HepG2 (cell line): ENCODE measurements around the gene ASPRV1. TPM values are rescaled to one million over a fixed set of nuclear protein-coding genes. Genes with fewer than 3 reads are reported as not detected.

Experiments used
- ATAC-seq: fragments of 200-7000 bp; cut with Tn5 transposase; 3 replicates; pipeline ENCODE4 v1.9.1; 2020; ENCODE audit warnings: mild to moderate bottlenecking, moderate library complexity
- BruUV-seq: library from RNA; stranded (reverse); fragments of 400-500 nt; replicated peaks from 2 replicates; lab custom pipeline; 2021; lab: Mats Ljungman, UMichigan
- CTCF ChIA-PET: fragments of 300-600 bp; formaldehyde crosslinking; extraction: SDS; loops from one replicate; lab custom pipeline; 2021; ENCODE audit warnings: low total read pairs, inconsistent platforms, low intra/inter-chr PET ratio; lab: Yijun Ruan, JAX
- POLR2A ChIA-PET: fragments of 350-600 bp; sonication (Branson Sonifier 250); formaldehyde crosslinking; loops from one replicate; lab custom pipeline; 2020; ENCODE audit warnings: antibody characterized with exemption, inconsistent platforms; lab: Yijun Ruan, JAX
- DNase-seq: peaks from one replicate; pipeline ENCODE4 v3.0.0-alpha.2; 2015; ENCODE audit warnings: low spot score
- FAIRE-seq: peaks from 3 replicates; lab custom pipeline; 2011; peaks lifted over from hg19 to GRCh38; lab: Jason Lieb, UNC
- H2AFZ ChIP-seq: one replicate; pipeline ENCODE4 v1.6.1; 2011; ENCODE audit warnings: low read length, inconsistent platforms
- H3K27ac ChIP-seq: fragments of 300-600 bp; 3 replicates; pipeline ENCODE4 v1.8.0; 2011; ENCODE audit warnings: mixed run types, mild to moderate bottlenecking, mixed read lengths, low read length, inconsistent platforms; ENCODE audit not compliant: insufficient read depth; ENCODE audit errors: extremely low read length
- H3K27me3 ChIP-seq, 2 experiments: fragments of 200-600 bp in 1 of 2; 2 replicates in 1 of 2; 3 replicates in 1 of 2; pipeline versions ENCODE4 v1.6.0 to v1.8.0; 2011; ENCODE audit warnings: low read length in 2 of 2, mild to moderate bottlenecking in 2 of 2, moderate library complexity in 2 of 2, inconsistent platforms in 1 of 2; ENCODE audit not compliant: insufficient read depth in 2 of 2, control insufficient read depth in 1 of 2
- H3K36me3 ChIP-seq, 2 experiments: fragments of 200-600 bp in 1 of 2; replicated peaks in 1 of 2; 2 replicates in 1 of 2; 3 replicates in 1 of 2; pipeline versions ENCODE4 v1.5.1 to v1.8.0; 2011; ENCODE audit warnings: low read length in 2 of 2, inconsistent platforms in 1 of 2; ENCODE audit not compliant: insufficient read depth in 2 of 2, control insufficient read depth in 1 of 2
- H3K4me1 ChIP-seq: 2 replicates; pipeline ENCODE4 v1.5.1; 2012; ENCODE audit warnings: low read length, inconsistent platforms; ENCODE audit not compliant: insufficient read depth
- H3K4me2 ChIP-seq: 2 replicates; pipeline ENCODE4 v1.6.0; 2011; ENCODE audit warnings: low read depth, low read length, inconsistent platforms
- H3K4me3 ChIP-seq, 3 experiments: fragments of 200-600 bp in 1 of 3; sonication (generic), shearing (Covaris generic) in 1 of 3; replicated peaks in 1 of 3; 2 replicates each; pipeline ENCODE4 v1.5.1; 2011 to 2016; ENCODE audit warnings: low read length in 3 of 3, inconsistent platforms in 2 of 3, low read depth in 2 of 3, mild to moderate bottlenecking in 2 of 3, control low read depth in 1 of 3, mixed read lengths in 1 of 3; ENCODE audit not compliant: insufficient read depth in 1 of 3
- H3K79me2 ChIP-seq: one replicate; pipeline ENCODE4 v1.6.1; 2011; ENCODE audit warnings: low read length, inconsistent platforms; ENCODE audit not compliant: insufficient read depth
- H3K9ac ChIP-seq: 2 replicates; pipeline ENCODE4 v1.6.0; 2011; ENCODE audit warnings: mild to moderate bottlenecking, low read depth, low read length, inconsistent platforms; ENCODE audit not compliant: insufficient read depth
- H3K9me3 ChIP-seq: 2 replicates; pipeline ENCODE4 v1.5.1; 2012; ENCODE audit warnings: mild to moderate bottlenecking, low read length
- H4K20me1 ChIP-seq: 2 replicates; pipeline ENCODE4 v1.6.0; 2011; ENCODE audit warnings: inconsistent platforms, mild to moderate bottlenecking, low read length, moderate library complexity; ENCODE audit not compliant: insufficient read depth
- FOXO4 ChIP-seq: sonication (generic); formaldehyde crosslinking; conservative IDR thresholded peaks from 2 replicates; pipeline ENCODE4 v1.8.1; 2023; ENCODE audit warnings: missing genetic modification reagents
- MEIS2 ChIP-seq: sonication (generic); formaldehyde crosslinking; IDR thresholded peaks from 2 replicates; pipeline ENCODE4 v1.9.0; 2021; ENCODE audit warnings: mild to moderate bottlenecking, missing genetic modification reagents
- ZNF446 ChIP-seq: sonication (generic); formaldehyde crosslinking; IDR thresholded peaks from 2 replicates; pipeline ENCODE4 v1.5.0; 2020; ENCODE audit warnings: mild to moderate bottlenecking, missing genetic modification reagents
- ZNF687 ChIP-seq: sonication (generic); formaldehyde crosslinking; IDR thresholded peaks from 2 replicates; pipeline ENCODE4 v1.5.1; 2020; ENCODE audit warnings: mild to moderate bottlenecking, missing genetic modification reagents, moderate library complexity
- WGBS: methylation state at CpG from one replicate; pipeline ENCODE4 v1.1.6; 2017; ENCODE audit warnings: low lambda C conversion rate; 5-methylcytosine and 5-hydroxymethylcytosine counted together
- in situ Hi-C: cut with HindIII; loops from 2 replicates; pipeline ENCODE4 v1.10.0; 2017; ENCODE audit warnings: low pct_unique_long_range_greater_than_20kb; ENCODE audit not compliant: extremely low pct_ligation_motif_present
- intact Hi-C: fragments of 100-400 bp; cut with micrococcal nuclease; formaldehyde crosslinking; loops from one replicate; pipeline ENCODE4 v1.10.0; 2022; ENCODE audit not compliant: unreplicated experiment
- polyA plus RNA-seq, 8 experiments: library from polyadenylated mRNA; depleted of rRNA in 3 of 8; stranded (reverse) in 7 of 8; unstranded in 1 of 8; fragments of >200 nt; fragmentation: Illumina TruSeq in 4 of 8; extraction: Trizol in 4 of 8; gene quantifications; 2 replicates each; pipeline versions ENCODE4 v1.2.1 to v1.2.3, GENCODE V29; 2011 to 2016; ENCODE audit warnings: low read depth in 4 of 8, missing spikeins in 1 of 8, mixed read lengths in 1 of 8; ENCODE audit not compliant: insufficient read depth in 1 of 8
- total RNA-seq, 5 experiments: library from RNA; depleted of rRNA; stranded (reverse); fragments of >200 nt; fragmentation: Illumina TruSeq; extraction: Trizol; gene quantifications; 2 replicates each; pipeline ENCODE4 v1.2.3, GENCODE V29; 2016; ENCODE audit warnings: low read depth in 1 of 5

ASPRV1 gene
- total and polyA plus RNA-seq, 2 of the 13 experiments (the other 11 are each of a cell fraction or from before 2014, with no cell fraction given) = 0.40 to 0.48 TPM

DNA sequence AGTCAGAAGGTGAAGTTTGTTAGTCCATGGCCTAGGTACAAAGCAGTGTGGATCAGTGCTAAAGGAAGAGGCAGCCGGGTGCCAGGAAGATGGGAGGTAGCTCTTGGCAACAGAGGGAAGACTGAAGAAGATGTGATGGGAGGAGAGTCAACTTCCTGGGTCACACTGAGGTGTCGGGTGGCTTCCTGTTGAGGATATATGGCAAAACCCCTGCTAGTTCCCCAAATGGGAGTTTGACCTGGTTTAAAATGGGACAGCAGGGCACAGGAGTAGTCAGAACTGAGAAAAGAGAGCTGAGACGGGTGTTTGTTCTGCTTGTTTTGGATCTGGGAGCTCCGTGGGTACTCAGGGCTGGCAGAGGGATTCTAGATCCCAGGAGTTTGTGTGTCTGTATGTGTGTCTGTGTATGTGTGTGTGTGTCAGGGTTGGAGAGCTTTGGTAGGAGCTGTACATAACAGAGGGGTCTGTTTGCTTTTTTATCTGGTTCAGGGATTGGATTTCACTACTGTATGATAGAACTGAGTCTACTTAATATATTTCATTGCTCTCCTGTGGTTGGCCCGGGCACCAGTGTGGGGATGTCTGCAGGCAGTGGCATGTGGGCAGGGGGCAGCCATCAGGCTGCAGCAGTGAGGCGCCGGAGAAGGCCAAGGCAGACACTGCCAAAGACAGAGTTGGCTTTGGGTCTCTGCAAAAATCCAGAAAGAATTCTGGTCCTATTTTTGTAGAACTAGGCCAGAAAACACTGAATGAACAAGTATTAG is 29.4 kb downstream of the ASPRV1 start:
- WGBS = 96% methylated on average over 7 of the region's 7 CpGs
- 0 out of 2 replicates have a peak, but pooled peaks have one; percentile 22 for TF ChIP-seq ZNF687 (CRISPR knock-in tag)
- no peak for TF ChIP-seq ZNF446 (CRISPR knock-in tag)
- no peak for TF ChIP-seq MEIS2 (CRISPR knock-in tag)
- 0 out of 2 replicates have a peak, but pooled peaks have one; percentile 77 for TF ChIP-seq FOXO4 (CRISPR knock-in tag)
- TF ChIP-seq, all 625 proteins: peak for 2
- POLR2A ChIA-PET = interaction anchor here (1.0 to 7.5 kb wide), 4 partner anchors 8 to 187 kb away, joined by 3 to 104 read pairs (median 13); partner anchors contain the start of gene MXD1
- FAIRE-seq (no peak), DNase-seq (no peak), ATAC-seq (no peak)
- H3K4me1 ChIP-seq = peaks cover 43% of the 10 kb centered on the region
- H3K27ac ChIP-seq = peak overlapping the region; percentile 25
- no peaks in the 10 kb centered on the region for H3K79me2 ChIP-seq
- no peaks in the 10 kb centered on the region for H3K27me3 ChIP-seq
- H4K20me1 ChIP-seq = no peaks in the 10 kb centered on the region
- no peak overlapping the region for H3K9ac ChIP-seq
- no peaks in the 10 kb centered on the region for H3K9me3 ChIP-seq
- CTCF ChIA-PET = no interaction called here
- peaks cover 14 to 21% of the 10 kb centered on the region in 2 experiments for H3K36me3 ChIP-seq
- no peak overlapping the region for H3K4me2 ChIP-seq
- no peak overlapping the region for H3K4me3 ChIP-seq
- no TSS peak for BruUV-seq
- in situ Hi-C loops (no loop called here), intact Hi-C loops (no loop called here)
- no peak overlapping the region for H2AFZ ChIP-seq
